HG02885 (cell line): ENCODE results near the gene MTUS2.
A peak's percentile ranks its signal among the peaks of the same experiment; 100 is the strongest.

Source experiments
- ATAC-seq: cut with Tn5 transposase; IDR thresholded peaks from one replicate; pipeline ENCODE4 v1.9.1; 2021; ENCODE audit warnings: mild to moderate bottlenecking; ENCODE audit not compliant: unreplicated experiment, poor library complexity

MTUS2 gene

DNA sequence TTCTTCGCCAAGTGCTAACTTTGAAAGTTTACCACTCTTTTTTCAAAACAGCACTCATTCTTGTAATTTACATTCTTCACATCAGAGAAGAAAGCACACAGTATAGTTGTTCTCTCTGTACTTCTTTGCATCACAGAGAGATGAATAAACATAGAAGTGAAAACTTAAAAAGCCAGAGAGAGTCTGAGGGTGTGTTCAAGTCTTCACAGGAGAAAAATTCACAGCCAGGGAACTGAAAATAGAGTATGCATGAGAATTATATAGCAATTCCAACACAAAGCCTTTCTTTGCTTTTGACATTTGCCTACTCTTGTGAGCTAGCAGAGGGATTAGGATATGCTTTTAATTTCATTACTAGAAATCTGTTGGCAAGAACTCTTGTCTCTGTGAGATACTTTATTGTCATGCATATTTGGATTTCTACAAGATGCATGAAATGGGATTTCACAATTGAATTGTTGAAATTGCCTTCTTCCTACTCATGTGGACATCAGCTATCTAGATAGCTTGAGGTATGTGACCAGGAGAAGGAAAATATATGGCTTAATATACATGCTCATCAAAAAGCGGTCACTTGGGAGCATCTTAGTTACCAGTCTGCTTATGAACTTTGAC lies 609.3 kb downstream of the MTUS2 start:
- ATAC-seq = no peak

DNA sequence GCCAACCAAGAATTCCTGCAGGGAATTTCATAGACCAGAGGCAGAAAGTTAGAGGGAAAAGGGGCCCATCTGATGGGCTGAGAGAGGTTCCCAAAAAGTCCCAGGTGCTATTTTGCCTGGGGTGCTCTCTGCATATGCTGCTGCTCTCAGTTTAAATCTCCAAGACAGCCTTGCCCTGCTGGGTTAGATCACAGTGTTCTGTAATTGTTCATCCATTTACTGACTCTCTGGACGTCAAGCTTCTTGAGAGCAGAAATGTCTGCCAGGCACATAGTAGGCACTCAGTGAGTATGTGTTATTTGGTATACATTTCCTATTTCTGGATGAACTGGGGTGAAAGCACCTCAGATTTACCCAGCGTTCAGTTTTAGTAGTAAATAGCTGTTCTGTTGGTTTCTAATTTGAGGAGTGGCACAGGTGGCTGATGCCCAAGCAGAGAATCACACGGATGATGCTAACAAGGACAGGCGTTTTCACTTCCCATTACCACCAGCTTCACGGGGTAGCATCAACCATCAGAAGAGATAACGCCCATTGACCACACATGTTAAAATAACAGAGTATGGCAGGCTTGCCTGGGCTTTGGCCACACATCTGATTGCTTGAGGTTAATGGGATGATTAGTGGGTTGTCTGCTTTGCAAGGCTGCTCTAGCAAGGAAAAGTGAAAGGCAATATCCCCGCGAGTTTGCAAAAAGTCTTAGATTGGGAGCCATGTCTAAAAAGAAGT lies 614.2 kb downstream of the MTUS2 start:
- peak; percentile 45 for ATAC-seq

DNA sequence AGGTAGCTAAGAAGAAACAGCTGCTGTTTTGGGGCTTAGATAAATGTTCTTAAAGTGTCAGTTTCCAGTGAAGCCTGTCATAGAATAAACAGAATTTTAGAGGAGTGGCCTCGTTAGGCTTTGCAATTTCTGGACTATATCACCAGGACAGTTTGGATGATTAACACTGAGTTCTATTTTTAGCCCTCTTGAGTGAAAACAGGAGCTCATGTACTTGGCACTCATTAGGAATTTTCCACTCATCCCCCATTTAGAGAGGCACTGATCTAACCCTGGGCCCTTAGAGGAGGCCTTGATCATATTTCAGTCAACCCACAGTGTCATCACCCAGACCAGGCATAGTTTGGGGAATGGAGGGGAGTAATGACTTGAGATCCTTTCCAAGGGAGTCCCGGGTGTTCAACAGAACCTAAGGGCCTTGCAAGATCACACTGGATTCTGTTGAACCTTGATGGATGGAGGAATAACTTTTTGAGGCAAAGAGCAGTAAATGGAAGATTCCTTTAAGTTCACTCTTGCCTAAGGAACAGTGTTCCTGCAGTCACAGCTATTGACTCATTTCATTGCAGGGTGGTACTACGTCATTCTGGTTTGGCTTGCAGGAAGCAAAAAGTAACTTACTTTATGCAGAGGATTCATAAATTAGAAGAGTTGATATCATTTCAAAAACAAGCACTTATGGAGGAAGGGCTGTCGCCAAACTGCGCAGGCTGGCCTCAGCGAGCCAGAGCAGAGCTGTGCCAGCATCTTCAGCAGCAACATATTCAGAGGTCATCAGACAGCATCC lies 615.2 kb downstream of the MTUS2 start:
- no peak for ATAC-seq

DNA sequence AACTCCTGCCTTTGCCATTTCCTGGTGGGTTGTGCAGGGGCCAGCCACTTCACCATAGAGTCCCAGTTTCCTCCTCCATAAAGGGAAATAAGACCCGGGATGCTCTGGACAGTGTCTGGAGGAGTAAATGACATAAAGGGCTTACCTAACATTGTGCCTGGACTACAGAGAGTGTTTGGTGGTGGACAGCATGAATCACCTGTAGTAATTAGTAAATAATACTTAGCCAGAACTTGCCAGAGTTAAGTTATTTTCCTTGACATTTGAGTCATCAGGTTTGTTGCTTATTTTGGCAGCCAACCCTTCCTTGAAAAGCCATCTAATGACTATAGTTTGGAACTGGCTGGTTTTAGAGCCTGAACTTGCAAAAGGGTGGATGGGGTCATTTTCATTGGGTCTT lies 616.2 kb downstream of the MTUS2 start:
- no peak for ATAC-seq

DNA sequence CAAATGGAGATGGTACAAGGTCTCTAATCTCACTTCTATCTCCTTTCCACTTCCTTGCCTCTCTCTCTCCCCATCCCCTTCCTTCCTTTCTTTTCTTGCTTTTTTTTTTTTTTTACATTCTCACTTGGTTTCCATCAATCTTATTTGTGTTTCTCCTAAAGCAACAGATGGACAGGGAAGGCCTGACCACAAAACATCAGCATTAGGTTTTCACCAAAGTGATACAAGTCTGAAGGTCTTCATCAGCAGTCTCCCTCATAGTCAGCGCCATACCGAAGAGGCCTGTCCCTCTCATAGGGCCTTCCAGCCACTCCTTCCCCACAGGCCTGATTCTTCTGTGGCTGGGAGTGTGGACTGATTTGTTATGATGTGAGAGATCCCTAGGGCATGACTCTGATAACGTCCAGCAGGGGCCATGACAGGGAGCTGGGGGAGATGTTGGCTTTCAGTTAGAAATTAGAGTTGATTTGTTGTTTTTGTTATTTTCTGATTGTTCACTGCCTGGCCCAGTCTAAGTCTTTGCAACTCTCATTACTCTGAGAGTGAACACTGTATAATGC lies 616.7 kb downstream of the MTUS2 start:
- ATAC-seq = no peak

DNA sequence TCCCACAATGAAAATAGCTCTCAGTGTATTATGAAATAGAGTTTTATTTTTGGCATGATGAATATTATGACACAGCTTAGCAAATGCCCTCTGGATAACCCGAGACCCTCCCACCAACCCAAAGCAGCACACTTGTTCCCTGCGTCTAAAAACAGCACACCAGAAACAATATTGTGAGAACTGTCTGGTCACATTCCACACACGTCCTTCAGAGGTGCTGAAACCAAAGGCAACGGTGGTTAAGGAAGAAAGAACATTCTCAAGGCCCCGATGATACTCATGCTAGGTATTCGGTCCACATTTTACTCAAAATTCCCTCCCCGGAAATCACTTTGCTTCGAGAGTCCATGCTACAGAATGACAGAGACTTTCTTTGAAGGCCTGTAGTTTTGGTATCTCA lies 618.6 kb downstream of the MTUS2 start:
- ATAC-seq = no peak

DNA sequence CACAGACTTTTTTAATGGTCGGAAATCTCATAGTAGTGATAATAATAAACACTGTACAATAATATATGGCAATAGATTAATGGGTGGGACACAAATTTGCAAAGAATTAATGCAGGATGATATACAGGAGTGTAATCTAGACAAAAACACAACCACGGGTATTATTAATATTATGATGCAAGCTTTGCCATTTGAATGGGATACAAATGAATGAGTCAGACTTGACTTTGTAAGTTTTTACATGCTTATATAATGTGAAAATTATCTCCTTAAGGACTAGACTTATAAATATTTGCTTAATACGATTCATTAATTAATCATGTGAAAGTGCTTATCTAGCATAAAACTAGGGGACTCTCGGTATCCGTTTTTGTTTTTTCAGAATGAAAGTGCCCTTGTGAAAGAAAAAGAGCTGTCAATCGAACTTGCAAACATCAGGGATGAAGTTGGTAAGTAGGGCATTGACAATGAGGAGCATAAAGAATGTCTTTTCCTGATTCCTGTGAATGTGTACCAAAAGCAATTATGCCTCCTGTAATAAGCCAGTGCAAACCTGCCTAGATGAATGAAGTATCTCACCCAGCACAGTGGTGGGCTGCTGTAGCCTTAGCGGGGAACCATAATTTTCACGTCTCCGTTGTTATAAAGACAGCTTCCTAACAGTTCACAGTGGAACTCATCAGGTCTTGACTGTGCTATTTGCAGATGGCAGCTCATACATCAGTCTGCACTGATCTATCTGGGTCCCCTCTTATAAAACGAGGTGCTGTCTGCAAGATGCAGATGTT lies 619.7 kb downstream of the MTUS2 start:
- ATAC-seq = no peak

DNA sequence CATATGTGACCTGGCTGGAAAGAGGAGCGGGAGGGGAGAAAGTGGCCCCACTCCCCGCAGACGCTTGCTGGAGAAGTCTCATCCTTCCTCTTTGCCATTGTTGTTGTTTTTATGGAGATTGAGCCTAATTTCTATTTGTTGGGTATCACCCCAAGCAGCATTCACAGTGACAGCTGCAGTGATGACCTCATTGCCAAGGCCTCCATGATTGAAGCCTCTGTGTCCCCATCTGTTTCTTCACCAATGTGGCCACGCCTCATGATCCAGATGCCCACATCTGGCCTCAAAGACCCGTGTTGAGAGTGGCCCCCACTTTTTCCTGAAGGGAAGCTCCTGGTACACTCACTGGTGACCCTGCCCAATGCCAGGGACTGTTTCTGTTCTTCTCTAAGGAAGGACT lies 621.2 kb downstream of the MTUS2 start:
- no peak for ATAC-seq

DNA sequence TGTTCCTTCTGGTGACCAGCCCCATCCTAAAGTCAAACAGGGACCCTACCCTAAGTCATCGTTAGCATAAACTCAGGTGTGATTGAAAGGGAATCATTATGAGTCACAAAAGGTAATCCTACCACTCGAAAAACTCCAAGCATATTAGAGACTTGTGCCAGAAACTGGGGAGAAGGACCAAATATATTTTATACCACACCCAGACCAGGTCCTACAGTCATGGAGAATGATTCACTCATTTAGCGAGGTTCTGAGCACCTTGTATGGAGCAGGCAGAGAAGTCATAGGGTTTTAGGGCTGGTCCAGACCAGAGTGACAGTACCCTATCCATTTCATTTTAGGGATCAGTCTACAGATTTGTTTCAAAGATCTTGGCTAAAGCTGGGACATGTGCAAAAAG lies 625.9 kb downstream of the MTUS2 start:
- ATAC-seq = no peak

DNA sequence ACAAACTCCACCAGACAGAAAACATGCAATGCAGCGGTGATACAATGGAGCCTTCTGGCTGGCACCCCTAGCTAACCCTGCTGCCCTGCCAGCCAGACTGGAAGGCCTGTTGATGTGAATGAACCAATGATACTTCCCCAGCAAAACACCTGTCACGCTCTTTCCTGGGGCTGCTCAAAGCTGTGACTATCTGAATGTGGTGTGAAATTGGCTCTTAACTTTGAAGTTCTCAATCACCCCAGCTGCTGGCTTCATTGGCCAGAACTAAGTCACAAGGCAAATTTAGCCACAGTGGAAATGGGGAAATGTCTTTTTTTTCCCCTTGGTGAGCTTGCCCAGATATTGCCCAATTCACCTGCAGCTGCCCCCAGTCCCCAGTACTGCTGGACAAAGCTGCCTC lies 628.0 kb downstream of the MTUS2 start:
- ATAC-seq = no peak

DNA sequence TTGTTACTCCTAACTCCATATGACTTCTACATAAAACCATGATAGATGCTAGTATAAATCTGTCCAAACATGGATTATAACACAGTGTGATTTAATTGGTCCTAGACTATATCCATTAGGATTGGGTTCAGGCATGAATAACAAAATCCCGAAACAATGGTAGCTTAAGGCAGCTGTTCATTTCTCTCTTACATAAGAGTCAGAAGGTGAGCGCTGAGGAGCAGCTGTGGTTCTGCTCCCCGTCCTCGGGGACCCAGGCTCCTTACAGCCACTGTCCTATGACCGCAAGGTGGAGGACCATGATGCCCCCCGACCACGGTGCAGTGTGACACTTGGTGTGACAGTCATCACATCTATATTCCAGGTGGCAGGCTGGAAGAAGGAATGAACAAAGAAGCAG lies 629.6 kb downstream of the MTUS2 start:
- ATAC-seq = no peak

DNA sequence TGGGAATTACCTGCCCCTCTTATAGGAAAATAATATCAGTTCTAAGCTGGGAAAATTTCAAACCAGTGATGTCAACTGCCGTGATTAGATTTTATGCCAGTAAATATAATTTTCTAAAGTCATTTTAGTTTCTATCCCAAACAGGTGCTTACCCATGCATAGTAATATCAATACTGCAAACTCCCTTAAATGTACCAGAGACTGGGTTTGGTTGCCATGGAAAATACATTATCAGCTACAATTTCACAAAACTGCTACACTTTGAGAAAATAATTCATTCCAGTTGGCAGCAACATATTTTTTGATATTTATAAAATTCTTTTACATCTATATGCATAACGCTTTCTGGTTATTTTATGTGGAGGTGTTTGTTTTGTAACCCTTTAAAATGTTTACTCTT lies 631.8 kb downstream of the MTUS2 start:
- ATAC-seq = no peak

DNA sequence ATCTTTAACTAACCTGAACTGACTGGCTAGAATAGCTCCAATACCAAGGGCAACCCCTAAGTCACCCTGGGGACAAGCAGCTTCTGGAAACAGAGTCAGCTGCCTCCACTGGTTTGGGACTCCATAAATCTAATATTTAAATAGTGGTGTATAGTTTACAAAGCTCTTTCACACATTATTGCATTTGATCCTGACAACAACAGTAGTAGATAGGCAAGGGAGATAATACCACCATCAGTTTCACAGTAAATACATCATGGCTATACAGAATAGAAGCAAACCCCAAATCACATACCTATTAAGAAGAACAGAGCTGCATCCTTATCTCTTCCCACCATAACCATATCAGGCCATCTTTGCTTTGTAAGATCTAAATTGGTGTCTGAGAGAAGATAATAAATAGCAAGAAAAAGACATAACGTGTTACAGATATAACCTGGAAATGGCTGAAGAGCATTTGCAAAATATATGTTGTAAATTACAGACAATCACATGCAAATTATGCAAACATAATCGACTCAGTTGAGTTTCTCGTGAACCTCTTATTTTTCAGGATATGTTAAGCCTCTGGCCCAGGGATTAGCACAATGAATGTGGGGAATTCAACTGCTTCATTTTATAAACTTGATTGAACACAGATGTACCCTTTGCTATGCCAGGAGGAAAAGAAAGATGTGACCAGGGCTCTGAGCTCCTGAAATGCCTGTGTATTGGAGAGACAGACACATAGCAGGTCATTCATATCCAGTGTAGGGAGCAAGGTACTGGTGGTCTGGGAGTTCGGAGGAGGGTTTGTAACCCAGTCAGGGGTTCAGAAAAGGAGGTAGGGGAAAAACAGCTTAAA lies 632.9 kb downstream of the MTUS2 start:
- no peak for ATAC-seq

DNA sequence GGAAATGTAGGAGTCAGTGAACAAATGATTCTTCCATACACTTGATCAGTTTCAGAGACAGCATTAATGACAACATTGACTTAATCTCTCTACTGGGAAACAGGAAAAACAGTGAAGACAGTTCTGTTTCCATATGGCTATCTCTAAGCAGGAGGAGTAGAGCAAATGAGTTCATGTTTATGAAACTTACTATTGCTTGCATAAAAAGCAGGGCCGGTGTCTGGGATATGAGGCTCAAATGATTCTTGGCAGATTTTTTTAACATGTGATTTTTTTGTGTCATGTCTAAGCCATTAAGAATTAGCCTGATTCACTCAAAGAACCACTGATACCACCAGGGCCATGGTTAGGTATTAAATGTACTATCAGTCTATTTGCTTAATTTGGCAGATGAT lies 633.5 kb downstream of the MTUS2 start:
- no peak for ATAC-seq

DNA sequence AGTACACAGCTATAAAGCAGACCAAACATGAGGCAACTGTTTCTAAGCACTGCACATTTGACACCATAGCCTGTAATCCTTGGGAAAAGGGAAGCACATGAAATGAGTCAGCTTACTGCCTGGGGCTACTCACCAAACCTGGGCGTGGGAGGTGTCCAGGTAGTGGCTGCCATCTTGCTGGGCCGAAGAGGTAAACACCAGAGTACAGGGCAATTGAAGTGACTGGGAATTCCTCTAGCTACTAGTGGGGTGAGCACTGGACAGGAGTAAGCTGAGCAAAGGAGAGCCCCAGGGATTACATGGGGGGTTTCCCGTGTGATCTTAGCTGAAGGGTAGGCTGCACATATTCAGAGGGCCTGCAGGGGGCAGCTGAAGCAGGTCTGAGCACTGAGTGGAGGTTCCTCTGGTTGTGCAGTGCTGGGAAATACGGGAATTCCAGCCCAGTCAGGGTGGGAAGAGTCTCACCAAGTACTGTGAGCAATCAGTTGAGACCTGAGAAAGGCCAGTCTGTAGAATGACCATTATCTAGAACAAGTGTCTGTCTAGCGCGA lies 634.9 kb downstream of the MTUS2 start:
- peak; percentile 85 for ATAC-seq

DNA sequence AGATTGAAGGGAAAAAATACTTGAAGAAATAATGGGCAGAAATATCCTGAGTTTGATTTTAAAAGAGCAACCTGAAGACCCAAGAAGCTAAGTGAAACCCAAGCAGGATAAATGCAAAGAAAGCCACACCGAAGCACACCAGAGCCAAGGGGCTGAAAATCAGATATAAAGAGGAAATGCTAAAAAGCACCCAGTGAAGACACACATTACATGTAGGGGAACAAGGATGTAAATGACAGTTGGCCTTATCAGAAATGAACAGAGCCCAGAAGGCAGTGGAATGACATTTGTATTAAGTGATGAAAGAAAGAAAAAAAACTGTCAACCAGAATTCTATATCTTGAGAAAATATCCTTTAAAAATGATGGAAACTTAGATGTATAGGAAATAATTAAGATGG lies 636.3 kb downstream of the MTUS2 start:
- no peak for ATAC-seq

DNA sequence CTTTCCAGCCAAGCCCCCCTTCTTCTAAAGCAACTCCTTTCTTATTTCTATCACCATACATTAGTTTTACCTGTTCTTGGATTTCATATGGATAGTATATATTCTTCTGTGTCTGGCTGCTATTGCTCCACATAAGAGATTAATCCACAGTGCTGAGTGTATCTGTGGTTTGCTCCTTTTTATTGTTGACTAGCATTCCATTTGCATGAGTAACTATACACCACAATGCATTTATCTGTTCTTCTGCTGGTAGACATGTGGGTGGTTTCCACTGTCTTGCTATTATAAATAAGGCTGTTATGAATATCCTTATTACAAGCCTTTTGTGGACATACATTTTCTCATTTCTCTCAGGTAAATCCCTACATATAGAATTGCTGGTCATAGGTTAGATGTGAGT lies 637.2 kb downstream of the MTUS2 start:
- no peak for ATAC-seq

DNA sequence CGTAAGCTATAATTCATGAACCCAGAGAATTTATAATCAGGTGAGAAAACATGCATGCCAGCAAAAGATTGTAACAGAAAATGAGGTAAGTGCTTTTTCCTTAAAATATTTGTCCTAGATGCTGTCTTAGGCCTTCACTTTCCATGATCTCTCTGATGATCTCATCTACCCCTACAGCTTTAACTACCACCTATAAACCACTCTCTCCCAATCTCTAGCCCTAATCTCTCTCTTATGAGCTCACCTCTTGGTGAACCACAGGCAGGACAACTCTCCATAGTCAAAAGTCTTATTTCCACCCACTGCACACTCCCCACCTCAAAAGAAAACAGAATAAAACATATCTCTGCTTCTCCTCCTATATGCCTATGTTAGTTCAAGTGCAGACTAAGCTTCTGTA lies 638.3 kb downstream of the MTUS2 start:
- no peak for ATAC-seq

DNA sequence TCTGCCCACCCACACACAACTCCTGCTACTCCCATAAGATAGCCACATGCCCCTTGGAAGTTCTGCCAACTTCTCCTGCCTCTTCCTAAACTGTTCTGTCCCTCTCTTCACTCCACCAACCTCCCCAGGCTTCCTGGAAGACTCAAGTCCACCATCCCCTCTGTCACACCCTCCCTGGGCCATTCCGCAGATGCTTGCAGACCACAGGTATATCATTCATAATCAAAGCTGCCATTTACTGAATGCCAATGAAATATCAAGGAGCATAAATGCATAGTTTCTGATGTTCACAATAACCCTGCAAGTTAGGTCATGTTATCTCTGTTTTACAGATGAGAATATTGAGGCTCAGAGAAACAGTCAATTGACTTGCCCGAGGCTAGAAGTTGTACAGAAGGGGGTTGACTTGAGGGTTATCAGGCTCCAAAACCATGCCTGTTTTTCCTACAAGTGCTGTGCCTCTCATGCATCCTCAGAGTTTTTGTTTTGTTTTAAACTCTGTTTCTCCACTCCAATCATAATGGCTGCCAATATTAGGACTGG lies 639.7 kb downstream of the MTUS2 start:
- no peak for ATAC-seq
